ENCODE data around the gene ARHGAP4.

ARHGAP4 gene

GRCh38 chrX:153907456-153907855 lies 18.6 kb downstream of the ARHGAP4 start:
- H3K4me3 ChIP-seq (replicated peaks in 1 of 2; ENCODE audit: low read depth in 2 of 2, low read length in 2 of 2) = no peak overlapping the region
- TF ChIP-seq CTCF (IDR thresholded peaks at IDR 0.05; ENCODE audit: low read depth, low read length) = no peak
- no peak for DNase-seq (ENCODE audit: low read depth in 2 of 2)

- no peak for DNase-seq (ENCODE audit: low read depth in 2 of 2)
- no peak overlapping the region for H3K4me3 ChIP-seq (replicated peaks in 1 of 2; ENCODE audit: low read depth in 2 of 2, low read length in 2 of 2)
- TF ChIP-seq CTCF (IDR thresholded peaks at IDR 0.05; ENCODE audit: low read depth, low read length) = no peak
These were observed 19.7 kb downstream of the ARHGAP4 start for GRCh38 chrX:153906126-153906917.

GRCh38 chrX:153905481-153906095 lies 20.5 kb downstream of the ARHGAP4 start:
- DNase-seq (ENCODE audit: low read depth in 2 of 2) = no peak
- no peak for TF ChIP-seq CTCF (IDR thresholded peaks at IDR 0.05; ENCODE audit: low read depth, low read length)
- H3K4me3 ChIP-seq (replicated peaks in 1 of 2; ENCODE audit: low read depth in 2 of 2, low read length in 2 of 2) = no peak overlapping the region

- no peak for TF ChIP-seq CTCF (IDR thresholded peaks at IDR 0.05; ENCODE audit: low read depth, low read length)
- H3K4me3 ChIP-seq (replicated peaks in 1 of 2; ENCODE audit: low read depth in 2 of 2, low read length in 2 of 2) = no peak within 1 kb of the TSS
- no peak for DNase-seq (ENCODE audit: low read depth in 2 of 2)
These were observed 21.8 kb downstream of the ARHGAP4 start, which contains the start of gene AVPR2 for GRCh38 chrX:153903991-153904957. Gene AVPR2, plus strand, starts transcription at chrX:153904673. Its CDS starts 473 bp downstream, at chrX:153905146.

- DNase-seq (ENCODE audit: low read depth in 2 of 2) = no peak
- TF ChIP-seq CTCF (IDR thresholded peaks at IDR 0.05; ENCODE audit: low read depth, low read length) = no peak
- no peak overlapping the region for H3K4me3 ChIP-seq (replicated peaks in 1 of 2; ENCODE audit: low read depth in 2 of 2, low read length in 2 of 2)
These were observed 22.7 kb downstream of the ARHGAP4 start for GRCh38 chrX:153903238-153903980.

- no peak for DNase-seq (ENCODE audit: low read depth in 2 of 2)
- H3K4me3 ChIP-seq (replicated peaks in 1 of 2; ENCODE audit: low read depth in 2 of 2, low read length in 2 of 2) = no peak overlapping the region
- no peak for TF ChIP-seq CTCF (IDR thresholded peaks at IDR 0.05; ENCODE audit: low read depth, low read length)
These were observed 23.7 kb downstream of the ARHGAP4 start for GRCh38 chrX:153902385-153902784.
